Measurements from ENCODE around the gene OSBP2. TPM values are rescaled to one million over a fixed set of nuclear protein-coding genes. Genes with fewer than 3 reads are reported as not detected.
A peak's percentile ranks its signal among the peaks of the same experiment; 100 is the strongest.
"Not testable (repeated sequence)": the region's sequence is repeated elsewhere in the genome, so short reads cannot be mapped to it uniquely, and the experiment has no call there.

The OSBP2 gene
- total RNA-seq, 3 donors from 2014 or later: 2.9 to 5.3 (median 3.4) TPM

GRCh38 chr22:30767661-30768060 is 73.0 kb downstream of the OSBP2 start:
- ATAC-seq: peak; percentile 62
- H3K9me3 ChIP-seq: no peaks in the 10 kb centered on the region
- peak in 2 of 3 donors; percentile 30 to 51 for DNase-seq
- no peaks in the 10 kb centered on the region for H3K36me3 ChIP-seq (ENCODE audit: low read depth)
- no peaks in the 10 kb centered on the region for H3K4me1 ChIP-seq (ENCODE audit: low read depth)
- intact Hi-C loops (cut with DNase I, micrococcal nuclease): no loop called here
- no peak for TF ChIP-seq CTCF (IDR thresholded peaks at IDR 0.05)
- H3K4me3 ChIP-seq: no peak overlapping the region

GRCh38 chr22:30770716-30771115 is 76.0 kb downstream of the OSBP2 start:
- Histone ChIP-seq H3K9me3 (no peaks in the 10 kb centered on the region), H3K4me1 (ENCODE audit: low read depth) (no peaks in the 10 kb centered on the region), H3K36me3 (ENCODE audit: low read depth) (no peaks in the 10 kb centered on the region), H3K4me3 (no peak overlapping the region)
- ATAC-seq (no peak), DNase-seq (no peak)
- intact Hi-C loops (cut with DNase I, micrococcal nuclease): no loop called here
- no peak for TF ChIP-seq CTCF (IDR thresholded peaks at IDR 0.05)

- H3K9me3 ChIP-seq: no peaks in the 10 kb centered on the region
- TF ChIP-seq CTCF (IDR thresholded peaks at IDR 0.05): no peak
- no peaks in the 10 kb centered on the region for H3K4me1 ChIP-seq (ENCODE audit: low read depth)
- no peaks in the 10 kb centered on the region for H3K36me3 ChIP-seq (ENCODE audit: low read depth)
- ATAC-seq (no peak), DNase-seq (no peak)
- H3K4me3 ChIP-seq: no peak overlapping the region
- intact Hi-C loops (cut with DNase I, micrococcal nuclease): no loop called here
Measured at GRCh38 chr22:30773919-30774318, 79.2 kb downstream of the OSBP2 start.

- no peak overlapping the region for H3K4me3 ChIP-seq
- no peak for ATAC-seq
- intact Hi-C loops (cut with DNase I, micrococcal nuclease): no loop called here
- no peak for TF ChIP-seq CTCF (IDR thresholded peaks at IDR 0.05)
- H3K36me3 ChIP-seq (ENCODE audit: low read depth): no peaks in the 10 kb centered on the region
- no peaks in the 10 kb centered on the region for H3K4me1 ChIP-seq (ENCODE audit: low read depth)
- H3K9me3 ChIP-seq: no peaks in the 10 kb centered on the region
- DNase-seq: no peak
Measured at GRCh38 chr22:30774566-30774965, 79.9 kb downstream of the OSBP2 start.

- no peaks in the 10 kb centered on the region for H3K36me3 ChIP-seq (ENCODE audit: low read depth)
- H3K9me3 ChIP-seq: no peaks in the 10 kb centered on the region
- no peaks in the 10 kb centered on the region for H3K4me1 ChIP-seq (ENCODE audit: low read depth)
- ATAC-seq: no peak
- no peak for TF ChIP-seq CTCF (IDR thresholded peaks at IDR 0.05)
- intact Hi-C loops (cut with DNase I, micrococcal nuclease): no loop called here
- DNase-seq: no peak
- H3K4me3 ChIP-seq: no peak overlapping the region
Measured at GRCh38 chr22:30776476-30776875, 81.8 kb downstream of the OSBP2 start.

- ATAC-seq; H3K9me3 ChIP-seq; intact Hi-C loops (cut with DNase I, micrococcal nuclease); H3K36me3 ChIP-seq (ENCODE audit: low read depth); H3K4me1 ChIP-seq (ENCODE audit: low read depth); H3K4me3 ChIP-seq; DNase-seq: not testable (repeated sequence)
Measured at GRCh38 chr22:30777146-30777545, 82.5 kb downstream of the OSBP2 start.

All from mucosa of descending colon (tissue), 3 donors.